Naive B cell (primary cell): ENCODE data around the gene TMEM30A. TPM values are rescaled to one million over a fixed set of nuclear protein-coding genes. Genes with fewer than 3 reads are reported as not detected.

Source experiments
- ATAC-seq, 2 donors: fragments of 150-1000 bp; cut with Tn5 transposase; 2 replicates each; pipeline ENCODE4 v1.10.0; 2021; ENCODE audit warnings: low read depth in 2 of 2, mild to moderate bottlenecking in 2 of 2, moderate library complexity in 2 of 2
- DNase-seq: peaks from one replicate; pipeline ENCODE4 v3.0.0; 2022
- H3K27ac Mint-ChIP-seq, 6 donors: one replicate each; pipeline ENCODE4 v1.8.0; 2020 to 2022; ENCODE audit warnings: mild to moderate bottlenecking in 6 of 6, mixed read lengths in 6 of 6, moderate library complexity in 5 of 6, inconsistent platforms in 2 of 6
- H3K27me3 Mint-ChIP-seq, 3 donors: one replicate each; pipeline ENCODE4 v1.8.0; 2021 to 2022; ENCODE audit warnings: mixed read lengths in 3 of 3, mild to moderate bottlenecking in 1 of 3
- H3K36me3 Mint-ChIP-seq, 2 donors: one replicate each; pipeline ENCODE4 v1.8.0; 2020 to 2022; ENCODE audit warnings: mixed read lengths in 2 of 2, inconsistent platforms in 1 of 2, mild to moderate bottlenecking in 1 of 2
- H3K4me1 Mint-ChIP-seq, 3 donors: one replicate each; pipeline ENCODE4 v1.8.0; 2020 to 2022; ENCODE audit warnings: mixed read lengths in 3 of 3, inconsistent platforms in 1 of 3, mild to moderate bottlenecking in 1 of 3, moderate library complexity in 1 of 3
- H3K4me3 Mint-ChIP-seq, 8 donors: one replicate each; pipeline ENCODE4 v1.8.0; 2020 to 2022; ENCODE audit warnings: mild to moderate bottlenecking in 8 of 8, mixed read lengths in 8 of 8, moderate library complexity in 8 of 8, inconsistent platforms in 2 of 8
- H3K9me3 Mint-ChIP-seq, 7 donors: one replicate each; pipeline ENCODE4 v1.8.0; 2020 to 2022; ENCODE audit warnings: mixed read lengths in 7 of 7, mild to moderate bottlenecking in 5 of 7, inconsistent platforms in 2 of 7, moderate library complexity in 1 of 7
- polyA plus RNA-seq, 6 donors: library from polyadenylated mRNA; unstranded; fragments of 300-500 nt; fragmentation: Illumina TruSeq; gene quantifications; one replicate each; pipeline ENCODE4 v1.2.3, GENCODE V29; 2021; ENCODE audit warnings: low read depth in 6 of 6

Gene TMEM30A
- polyA plus RNA-seq, 6 donors from 2014 or later = 33.5 to 45.1 (median 41.8) TPM

GRCh38 chr6:75203721-75204120, 80.9 kb downstream of the TMEM30A start:
- DNase-seq (no peak), ATAC-seq (no peak)
- H3K4me3 Mint-ChIP-seq = peak overlapping the region in 4 of 8 donors; percentile 24 to 85 (median 36)
- H3K4me1 Mint-ChIP-seq = peaks cover 45 to 60% (median 55%) of the 10 kb centered on the region in 3 donors
- peaks cover 78 to 81% (median 79%) of the 10 kb centered on the region in 3 donors for H3K27me3 Mint-ChIP-seq
- peaks cover 0 to under 1% (median 0%) of the 10 kb centered on the region in 7 donors for H3K9me3 Mint-ChIP-seq
- no peak overlapping the region for H3K27ac Mint-ChIP-seq
- peaks cover 0 to 12% of the 10 kb centered on the region in 2 donors for H3K36me3 Mint-ChIP-seq

Other genes starting within 250 kb of the TMEM30A start
- not detected for gene COL12A1, start 78.7 kb downstream of the TMEM30A start, polyA plus RNA-seq
- 1,000 to 10,000 TPM in 1 of 6 donors, 100 to 1,000 TPM in 5; 776 to 1,084 (median 861) TPM for gene COX7A2, start 41.0 kb downstream of the TMEM30A start, polyA plus RNA-seq
- not detected for gene FILIP1, start 209.0 kb upstream of the TMEM30A start, polyA plus RNA-seq